GM21825 (cell line): ENCODE results near the gene CACTIN.
"Not testable (repeated sequence)": the region's sequence is repeated elsewhere in the genome, so short reads cannot be mapped to it uniquely, and the experiment has no call there.

Experiments used
- ATAC-seq: cut with Tn5 transposase; IDR thresholded peaks from one replicate; pipeline ENCODE4 v1.9.1; 2021; ENCODE audit warnings: mild to moderate bottlenecking, moderate library complexity; ENCODE audit not compliant: unreplicated experiment

Gene CACTIN

GRCh38 chr19:3648037-3648905 is 21.7 kb upstream of the CACTIN start:
- ATAC-seq: no peak

DNA sequence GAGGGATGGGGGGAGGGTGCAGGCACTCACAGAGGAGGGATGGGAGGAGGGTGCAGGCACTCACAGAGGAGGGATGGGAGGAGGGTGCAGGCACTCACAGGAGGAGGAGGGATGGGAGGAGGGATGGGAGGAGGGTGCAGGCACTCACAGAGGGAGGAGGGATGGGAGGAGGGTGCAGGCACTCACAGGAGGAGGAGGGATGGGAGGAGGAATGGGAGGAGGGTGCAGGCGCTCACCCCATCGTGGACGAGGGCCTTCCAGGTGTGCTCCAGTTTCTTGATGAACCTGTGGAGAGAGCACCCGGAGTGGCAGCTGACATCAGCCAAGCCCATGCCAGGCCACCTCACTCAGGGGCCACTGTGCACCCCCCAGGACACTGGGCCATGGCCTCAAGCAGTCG is 20.5 kb upstream of the CACTIN start:
- ATAC-seq: not testable (repeated sequence)

- no peak for ATAC-seq
Observed at GRCh38 chr19:3646336-3647092, 19.9 kb upstream of the CACTIN start.

DNA sequence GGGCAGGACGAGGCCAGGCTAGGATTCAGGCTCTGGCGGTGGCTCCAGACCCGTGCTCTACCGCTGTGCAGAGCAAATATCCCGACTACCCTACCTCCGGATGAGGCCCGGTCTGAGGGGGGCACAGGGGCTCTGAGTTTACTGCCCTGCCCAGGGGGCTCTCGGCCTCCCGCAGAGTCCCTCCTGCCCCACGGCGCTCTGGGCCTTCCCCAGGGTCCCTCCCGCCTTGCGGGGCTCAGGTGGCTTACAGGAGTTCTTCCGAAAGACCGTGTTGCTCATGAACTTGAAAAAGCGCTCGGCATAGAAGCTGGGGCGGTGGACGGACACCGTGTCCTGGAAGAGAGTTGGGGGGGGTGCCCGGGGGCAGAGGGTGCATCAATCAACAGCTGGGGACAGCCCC is 19.1 kb upstream of the CACTIN start:
- no peak for ATAC-seq

- ATAC-seq: no peak
Observed at GRCh38 chr19:3645067-3645396, 18.4 kb upstream of the CACTIN start.

DNA sequence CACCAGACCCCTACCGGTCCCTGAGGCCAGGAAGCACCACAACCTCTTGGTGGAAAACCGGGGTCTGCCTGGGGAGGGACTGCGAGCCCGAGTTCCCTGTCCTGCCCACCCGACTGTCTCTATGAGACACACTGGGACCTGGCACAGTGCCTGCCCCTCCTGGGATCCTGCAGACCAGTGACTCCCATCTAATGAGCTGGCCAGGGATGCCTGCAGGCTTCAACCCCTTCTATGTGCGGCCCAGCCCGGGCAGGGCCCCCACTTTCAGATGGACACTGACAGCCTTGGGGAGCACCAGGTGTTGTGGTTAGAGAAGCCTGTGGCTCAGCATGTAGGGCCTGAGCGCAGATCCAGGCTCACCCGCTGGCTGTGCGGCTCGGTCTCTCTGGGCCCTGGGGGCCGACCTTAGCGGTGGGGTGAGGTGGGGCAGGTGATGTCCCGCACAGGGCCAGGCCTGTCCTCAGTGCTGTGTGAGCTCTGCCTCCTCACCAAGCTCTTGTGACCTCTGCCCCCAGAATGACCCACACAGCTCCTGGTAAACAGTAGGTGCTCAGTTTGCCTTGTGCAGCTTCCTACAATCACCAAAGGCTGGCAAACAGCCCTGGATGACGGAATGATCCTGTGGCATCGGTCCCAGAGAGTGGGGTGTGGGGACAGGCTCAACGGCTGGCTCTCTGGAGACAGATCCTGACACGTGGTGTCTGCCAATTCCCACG is 17.9 kb upstream of the CACTIN start:
- ATAC-seq: no peak

DNA sequence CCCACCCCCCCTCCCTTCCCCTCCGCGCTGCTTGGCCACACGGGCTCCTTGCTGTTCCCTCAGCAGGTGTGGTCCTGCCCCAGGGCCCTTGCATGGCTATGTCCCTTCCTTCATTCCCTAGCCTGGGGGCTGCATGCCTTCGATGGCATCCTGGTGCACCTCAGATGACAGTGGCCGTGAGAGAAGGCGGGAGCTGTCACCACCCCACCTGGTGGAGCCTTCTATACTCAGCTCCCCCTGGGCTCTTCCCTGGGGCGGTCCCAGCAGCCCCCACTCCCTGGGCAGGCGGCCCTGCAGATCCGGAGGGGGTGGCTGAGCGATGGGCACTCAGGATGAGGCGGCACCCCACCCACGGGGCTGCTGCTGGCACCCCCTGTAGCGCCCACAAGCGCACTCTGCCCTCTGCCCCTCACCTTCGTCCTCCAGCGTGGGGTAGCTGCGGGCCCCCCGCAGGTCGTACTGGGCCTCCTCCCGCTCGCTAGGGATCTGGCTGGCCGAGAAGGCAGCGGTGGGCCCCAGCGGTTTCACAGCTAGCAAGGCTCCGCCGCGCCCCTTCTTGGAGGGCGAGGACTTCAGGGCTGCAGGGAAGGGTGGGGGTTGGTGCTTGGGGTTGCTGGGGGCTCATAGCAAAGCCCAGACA is 17.2 kb upstream of the CACTIN start:
- ATAC-seq: no peak

DNA sequence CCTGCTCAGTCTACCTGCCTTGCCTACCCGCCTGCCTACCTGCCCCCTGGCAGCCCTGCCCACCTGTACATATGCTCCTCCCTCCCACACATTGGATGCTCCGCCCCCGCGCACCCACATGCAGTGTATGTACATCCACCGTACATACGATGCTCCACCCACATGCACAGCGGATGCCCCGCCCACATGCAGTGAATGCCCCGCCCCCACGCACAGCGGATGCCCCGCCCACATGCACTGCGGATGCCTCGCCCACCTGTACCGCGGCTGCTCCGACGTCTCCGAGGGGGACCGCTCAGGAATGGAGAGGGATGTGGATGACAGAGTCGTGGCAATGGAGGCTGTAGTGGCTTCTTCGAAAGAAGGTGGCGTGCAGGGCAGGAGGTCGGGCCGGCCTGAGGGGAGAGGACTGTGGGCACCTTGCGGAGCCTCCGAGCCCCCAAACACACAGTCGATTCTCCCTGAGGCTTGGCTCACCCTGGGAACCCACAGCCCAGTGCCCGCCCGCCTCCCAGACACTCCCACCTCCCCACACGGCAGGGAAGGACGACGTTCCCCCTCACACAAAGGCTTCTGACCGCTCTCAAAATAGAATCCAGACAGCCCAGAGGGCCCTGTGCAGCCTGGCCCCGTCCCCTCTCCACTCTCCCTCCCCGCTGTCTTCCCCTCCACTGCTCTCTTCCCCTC is 16.5 kb upstream of the CACTIN start:
- ATAC-seq: no peak

- no peak for ATAC-seq
Observed at GRCh38 chr19:3642296-3642695, 15.7 kb upstream of the CACTIN start.

GRCh38 chr19:3641515-3642269 is 15.1 kb upstream of the CACTIN start:
- no peak for ATAC-seq

DNA sequence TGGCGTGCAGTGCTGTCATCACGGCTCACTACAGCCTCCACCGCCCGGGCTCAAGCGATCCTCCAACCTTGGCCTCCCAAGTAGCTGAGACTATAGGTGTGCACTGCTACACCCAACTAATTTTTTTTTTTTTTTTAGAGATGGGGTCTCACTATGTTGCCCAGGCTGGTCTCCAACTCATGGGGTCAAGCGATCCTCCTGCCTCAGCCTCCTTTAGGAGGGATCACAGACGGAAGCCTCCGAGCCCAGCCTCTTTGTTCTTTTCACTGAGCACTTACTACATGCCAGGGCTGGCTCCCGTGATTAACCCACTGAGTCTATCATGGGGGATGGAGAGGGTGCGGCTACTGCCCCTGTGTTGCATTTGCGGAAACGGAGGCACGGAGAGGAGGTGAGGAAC is 12.9 kb upstream of the CACTIN start:
- no peak for ATAC-seq

DNA sequence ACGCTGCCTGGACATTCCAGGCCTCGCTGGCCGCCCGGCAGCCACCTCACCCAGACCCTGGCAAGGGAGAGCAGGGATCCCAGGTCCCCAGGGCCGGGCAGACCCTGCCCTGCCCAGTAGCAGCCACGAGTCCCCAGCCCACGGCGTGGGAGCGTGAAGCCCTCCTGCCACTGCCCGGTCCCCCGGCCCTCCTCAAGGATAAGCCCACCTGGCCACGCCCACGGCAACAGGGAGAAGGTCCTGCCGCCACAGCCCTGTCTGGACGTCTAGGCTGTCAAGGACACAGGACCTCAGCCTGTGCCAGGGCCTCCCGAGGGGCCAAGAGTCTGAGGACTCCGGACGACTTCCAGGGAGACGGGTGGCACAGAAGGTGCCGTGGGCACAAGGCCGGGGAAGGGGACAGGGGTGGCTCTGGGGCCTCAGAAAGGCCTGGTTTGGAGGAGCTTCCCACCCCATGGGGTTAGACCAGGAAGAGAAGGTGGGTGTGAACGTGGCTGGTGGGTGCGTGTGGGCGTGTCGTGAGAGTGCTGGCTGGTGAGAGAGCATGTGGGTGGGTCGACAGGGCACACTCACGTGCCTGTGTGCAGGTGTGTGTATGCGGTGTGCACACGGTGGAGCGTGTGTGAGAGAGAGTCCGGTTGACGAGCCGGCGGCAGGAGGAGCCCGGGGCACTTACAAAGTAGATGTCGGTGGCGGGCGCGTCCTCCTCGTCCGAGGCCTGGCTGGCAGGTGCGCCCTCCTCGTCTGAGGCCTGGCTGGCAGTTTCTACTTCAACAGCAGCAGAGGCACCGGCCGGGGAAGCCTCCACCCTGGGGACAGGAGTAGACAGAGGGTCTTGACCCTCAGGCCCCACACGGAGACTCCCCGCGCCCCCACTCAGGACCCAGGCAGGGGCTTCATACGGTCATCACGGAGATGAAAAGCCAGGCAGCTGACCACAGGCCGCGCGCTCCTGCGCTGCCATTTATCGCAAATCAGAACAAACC is 11.9 kb upstream of the CACTIN start:
- ATAC-seq: no peak

- ATAC-seq: no peak
Observed at GRCh38 chr19:3637621-3638020, 11.0 kb upstream of the CACTIN start.

- ATAC-seq: no peak
Observed at GRCh38 chr19:3636962-3637361, 10.4 kb upstream of the CACTIN start.

GRCh38 chr19:3636506-3636905 is 9.9 kb upstream of the CACTIN start:
- ATAC-seq: no peak

- no peak for ATAC-seq
Observed at GRCh38 chr19:3634496-3635045, 8.0 kb upstream of the CACTIN start.

GRCh38 chr19:3633559-3633988 is 7.0 kb upstream of the CACTIN start:
- no peak for ATAC-seq
